Keratinocyte (primary cell): Measurements from ENCODE around the gene TBC1D16. TPM values are rescaled to one million over a fixed set of nuclear protein-coding genes. Genes with fewer than 3 reads are reported as not detected.

Experiments
- DNase-seq: peaks from one replicate; pipeline ENCODE4 v3.0.0-alpha.2; 2011; ENCODE audit warnings: low read depth, missing footprints, low spot score
- FAIRE-seq: peaks from 2 replicates; lab custom pipeline; 2011; peaks lifted over from hg19 to GRCh38; lab: Jason Lieb, UNC
- H2AFZ ChIP-seq: 2 replicates; pipeline ENCODE4 v1.6.0; 2012; ENCODE audit warnings: low read length, control low read depth, inconsistent platforms; ENCODE audit not compliant: control insufficient read depth
- H3K27ac ChIP-seq: 2 replicates; pipeline ENCODE4 v1.5.1; 2011; ENCODE audit warnings: low read length; ENCODE audit not compliant: control insufficient read depth, insufficient read depth
- H3K27me3 ChIP-seq: 3 replicates; pipeline ENCODE4 v1.6.0; 2011; ENCODE audit warnings: low read length; ENCODE audit not compliant: control insufficient read depth, insufficient read depth; ENCODE audit errors: extremely low read depth
- H3K36me3 ChIP-seq, 2 experiments: 2 replicates in 1 of 2; 3 replicates in 1 of 2; pipeline ENCODE4 v1.5.1; 2011; ENCODE audit warnings: low read length in 2 of 2, mild to moderate bottlenecking in 1 of 2; ENCODE audit not compliant: control insufficient read depth in 2 of 2, insufficient read depth in 2 of 2; ENCODE audit errors: extremely low read depth in 1 of 2
- H3K4me1 ChIP-seq: 3 replicates; pipeline ENCODE4 v1.5.1; 2011; ENCODE audit warnings: low read length; ENCODE audit not compliant: control insufficient read depth, insufficient read depth; ENCODE audit errors: extremely low read depth
- H3K4me2 ChIP-seq: 3 replicates; pipeline ENCODE4 v1.6.0; 2011; ENCODE audit warnings: low read depth, low read length; ENCODE audit not compliant: control insufficient read depth, insufficient read depth; ENCODE audit errors: extremely low read depth
- H3K4me3 ChIP-seq, 3 experiments: fragments of 200-600 bp in 1 of 3; sonication (generic) in 1 of 3; 2 replicates in 2 of 3; 3 replicates in 1 of 3; pipeline ENCODE4 v1.5.1; 2011 to 2016; ENCODE audit warnings: low read length in 3 of 3, mild to moderate bottlenecking in 3 of 3, control low read depth in 2 of 3, inconsistent platforms in 1 of 3, low read depth in 1 of 3, mixed read lengths in 1 of 3, mixed run types in 1 of 3, moderate library complexity in 1 of 3; ENCODE audit not compliant: control insufficient read depth in 2 of 3, insufficient read depth in 2 of 3; ENCODE audit errors: extremely low read depth in 1 of 3
- H3K79me2 ChIP-seq: 2 replicates; pipeline ENCODE4 v1.6.0; 2012; ENCODE audit warnings: low read length; ENCODE audit not compliant: control insufficient read depth, insufficient read depth
- H3K9ac ChIP-seq: 3 replicates; pipeline ENCODE4 v1.6.0; 2011; ENCODE audit warnings: low read length; ENCODE audit not compliant: control insufficient read depth, insufficient read depth; ENCODE audit errors: extremely low read depth
- H3K9me1 ChIP-seq: 3 replicates; pipeline ENCODE4 v1.6.0; 2011; ENCODE audit warnings: low read length; ENCODE audit not compliant: control insufficient read depth, insufficient read depth; ENCODE audit errors: extremely low read depth
- H3K9me3 ChIP-seq: 2 replicates; pipeline ENCODE4 v1.5.1; 2012; ENCODE audit warnings: low read depth, low read length; ENCODE audit not compliant: control insufficient read depth
- H4K20me1 ChIP-seq: 3 replicates; pipeline ENCODE4 v1.6.0; 2011; ENCODE audit warnings: low read length; ENCODE audit not compliant: control insufficient read depth, insufficient read depth; ENCODE audit errors: extremely low read depth
- EZH2 ChIP-seq: IDR thresholded peaks from one replicate; pipeline ENCODE4 v1.6.1; 2012; ENCODE audit warnings: inconsistent platforms, mild to moderate bottlenecking, low read length, moderate library complexity
- dilution Hi-C: fragments of 300-500 bp; cut with MboI; formaldehyde crosslinking; loops from one replicate; pipeline ENCODE4 v1.7.0; 2020; ENCODE audit warnings: low sequenced_read_pairs; ENCODE audit not compliant: extremely low pct_ligation_motif_present
- polyA plus RNA-seq, 5 experiments: library from polyadenylated mRNA; depleted of rRNA in 3 of 5; stranded (reverse) in 3 of 5; stranded (forward) in 1 of 5; unstranded in 1 of 5; fragments of >200 nt; gene quantifications; 1 replicate in 1 of 5; 2 replicates in 3 of 5; 3 replicates in 1 of 5; pipeline versions ENCODE4 v1.2.1 to v1.2.3, GENCODE V29; 2011 to 2012; ENCODE audit warnings: missing spikeins in 2 of 5, low read depth in 1 of 5, low replicate concordance in 1 of 5
- TF ChIP-seq, protein P1 (sequence below), 3 experiments: IDR thresholded peaks in 1 of 3; conservative IDR thresholded peaks in 1 of 3; optimal IDR thresholded peaks in 1 of 3; 2 replicates in 2 of 3; 3 replicates in 1 of 3; pipeline versions ENCODE3 to v1.5.1; 2011; ENCODE audit warnings: low read length in 3 of 3, mild to moderate bottlenecking in 3 of 3, moderate library complexity in 2 of 3, control low read depth in 1 of 3, inconsistent platforms in 1 of 3; ENCODE audit not compliant: insufficient read depth in 2 of 3; ENCODE audit errors: extremely low read depth in 1 of 3

Gene TBC1D16
- polyA plus RNA-seq, 1 donor (not counting 4 experiments of a cell fraction or from before 2014, with no cell fraction given) = 8.6 TPM

DNA sequence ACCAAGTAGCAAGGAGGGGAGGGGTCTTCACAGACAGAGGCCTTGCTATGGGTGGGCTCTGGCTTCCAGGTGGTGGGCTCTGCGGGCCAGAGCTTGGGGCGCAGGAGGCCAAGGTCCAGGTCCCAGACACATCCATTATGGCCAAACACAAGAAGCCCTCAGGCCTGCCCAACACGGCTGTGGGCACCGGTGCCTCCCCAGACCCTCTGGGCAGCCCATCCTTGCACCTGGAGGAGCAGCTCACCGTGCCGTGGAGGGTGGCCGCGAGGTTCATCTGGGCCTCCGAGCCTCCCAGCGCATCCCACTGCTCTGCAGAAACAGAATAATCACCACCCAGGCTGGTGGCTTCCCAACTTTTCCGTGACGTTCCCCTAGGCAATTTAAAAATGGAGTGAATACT is 55.9 kb downstream of the TBC1D16 start:
- Histone ChIP-seq H2AFZ (no peak overlapping the region), H3K9me3 (no peaks in the 10 kb centered on the region), H4K20me1 (peaks cover 8% of the 10 kb centered on the region), H3K79me2 (no peaks in the 10 kb centered on the region), H3K4me3 (no peak overlapping the region), H3K36me3 (peaks cover 0 to 3% of the 10 kb centered on the region in 2 experiments), H3K27ac (no peak overlapping the region), H3K9ac (no peak overlapping the region), H3K27me3 (no peaks in the 10 kb centered on the region), H3K9me1 (no peaks in the 10 kb centered on the region), H3K4me1 (no peaks in the 10 kb centered on the region), H3K4me2 (no peak overlapping the region)
- dilution Hi-C loops = no loop called here
- no peak for FAIRE-seq
- no peak for TF ChIP-seq EZH2
- no peak for DNase-seq

DNA sequence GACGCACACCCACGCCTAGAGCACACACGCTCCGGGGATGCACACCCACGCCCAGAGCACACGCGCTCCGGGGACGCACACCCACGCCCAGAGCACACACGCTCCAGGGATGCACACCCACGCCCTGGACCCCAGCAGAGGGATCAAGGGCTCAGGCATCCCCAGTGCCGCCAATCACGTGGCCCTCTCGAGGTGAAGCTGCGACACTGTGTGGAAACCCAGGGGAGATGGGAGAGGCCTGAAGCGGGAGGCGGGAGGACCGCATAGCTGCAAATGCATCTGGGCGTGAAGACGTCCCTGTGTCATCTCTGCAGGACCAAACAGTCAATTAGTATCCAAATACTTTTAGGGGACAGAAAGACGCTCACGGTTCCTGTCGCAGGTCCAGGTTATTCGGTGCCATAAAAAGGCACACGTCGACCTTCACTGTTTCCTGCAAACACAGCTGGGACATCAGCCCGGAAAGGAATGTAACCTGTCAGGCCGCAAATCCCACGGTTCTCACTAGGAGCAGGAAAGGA is 56.4 kb downstream of the TBC1D16 start:
- H2AFZ ChIP-seq = no peak overlapping the region
- H3K9ac ChIP-seq = no peak overlapping the region
- H3K9me1 ChIP-seq = no peaks in the 10 kb centered on the region
- no peak for DNase-seq
- H3K9me3 ChIP-seq = no peaks in the 10 kb centered on the region
- no peak overlapping the region for H3K4me2 ChIP-seq
- dilution Hi-C loops = no loop called here
- TF ChIP-seq, protein P1, sequence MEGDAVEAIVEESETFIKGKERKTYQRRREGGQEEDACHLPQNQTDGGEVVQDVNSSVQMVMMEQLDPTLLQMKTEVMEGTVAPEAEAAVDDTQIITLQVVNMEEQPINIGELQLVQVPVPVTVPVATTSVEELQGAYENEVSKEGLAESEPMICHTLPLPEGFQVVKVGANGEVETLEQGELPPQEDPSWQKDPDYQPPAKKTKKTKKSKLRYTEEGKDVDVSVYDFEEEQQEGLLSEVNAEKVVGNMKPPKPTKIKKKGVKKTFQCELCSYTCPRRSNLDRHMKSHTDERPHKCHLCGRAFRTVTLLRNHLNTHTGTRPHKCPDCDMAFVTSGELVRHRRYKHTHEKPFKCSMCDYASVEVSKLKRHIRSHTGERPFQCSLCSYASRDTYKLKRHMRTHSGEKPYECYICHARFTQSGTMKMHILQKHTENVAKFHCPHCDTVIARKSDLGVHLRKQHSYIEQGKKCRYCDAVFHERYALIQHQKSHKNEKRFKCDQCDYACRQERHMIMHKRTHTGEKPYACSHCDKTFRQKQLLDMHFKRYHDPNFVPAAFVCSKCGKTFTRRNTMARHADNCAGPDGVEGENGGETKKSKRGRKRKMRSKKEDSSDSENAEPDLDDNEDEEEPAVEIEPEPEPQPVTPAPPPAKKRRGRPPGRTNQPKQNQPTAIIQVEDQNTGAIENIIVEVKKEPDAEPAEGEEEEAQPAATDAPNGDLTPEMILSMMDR (optimal IDR thresholded peaks at IDR 0.05 in 1 of 3, IDR thresholded peaks at IDR 0.05 in 1 of 3, conservative IDR thresholded peaks at IDR 0.05 in 1 of 3; ENCODE audit: extremely low read depth in 1 of 3, insufficient read depth in 2 of 3, low read length in 3 of 3) = no peak
- no peak for TF ChIP-seq EZH2
- no peaks in the 10 kb centered on the region for H3K27me3 ChIP-seq
- H3K36me3 ChIP-seq = peaks cover 0 to 3% of the 10 kb centered on the region in 2 experiments
- H3K4me3 ChIP-seq = no peak overlapping the region
- no peak for FAIRE-seq
- H3K4me1 ChIP-seq = no peaks in the 10 kb centered on the region
- no peak overlapping the region for H3K27ac ChIP-seq
- peaks cover 8% of the 10 kb centered on the region for H4K20me1 ChIP-seq
- H3K79me2 ChIP-seq = no peaks in the 10 kb centered on the region

DNA sequence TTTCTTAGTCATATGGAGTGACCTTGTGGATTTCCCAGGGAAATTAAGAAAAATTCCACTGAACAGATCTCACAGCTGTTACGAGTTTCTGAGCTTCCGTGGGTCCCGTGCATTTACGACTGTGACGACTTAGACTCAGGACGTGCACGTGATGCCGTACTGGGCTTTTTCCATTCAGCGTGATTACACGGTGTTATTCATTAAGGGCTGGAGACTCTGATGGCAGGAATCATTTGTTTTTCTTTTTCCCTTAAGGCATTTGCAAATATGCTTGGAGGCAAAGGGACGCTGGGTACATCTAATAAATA is 57.2 kb downstream of the TBC1D16 start:
- dilution Hi-C loops = no loop called here
- no peaks in the 10 kb centered on the region for H3K79me2 ChIP-seq
- H3K27me3 ChIP-seq = no peaks in the 10 kb centered on the region
- H4K20me1 ChIP-seq = peaks cover 8% of the 10 kb centered on the region
- H3K27ac ChIP-seq = no peak overlapping the region
- no peak overlapping the region for H3K9ac ChIP-seq
- no peak overlapping the region for H2AFZ ChIP-seq
- TF ChIP-seq, protein P1 (optimal IDR thresholded peaks at IDR 0.05 in 1 of 3, IDR thresholded peaks at IDR 0.05 in 1 of 3, conservative IDR thresholded peaks at IDR 0.05 in 1 of 3; ENCODE audit: extremely low read depth in 1 of 3, insufficient read depth in 2 of 3, low read length in 3 of 3) = no peak
- no peak for TF ChIP-seq EZH2
- no peaks in the 10 kb centered on the region for H3K4me1 ChIP-seq
- peaks cover 0 to 3% of the 10 kb centered on the region in 2 experiments for H3K36me3 ChIP-seq
- H3K4me3 ChIP-seq = no peak overlapping the region
- H3K9me1 ChIP-seq = no peaks in the 10 kb centered on the region
- DNase-seq (no peak), FAIRE-seq (no peak)
- no peaks in the 10 kb centered on the region for H3K9me3 ChIP-seq
- no peak overlapping the region for H3K4me2 ChIP-seq
